Measurements from ENCODE around the gene TRIM65.

DNA sequence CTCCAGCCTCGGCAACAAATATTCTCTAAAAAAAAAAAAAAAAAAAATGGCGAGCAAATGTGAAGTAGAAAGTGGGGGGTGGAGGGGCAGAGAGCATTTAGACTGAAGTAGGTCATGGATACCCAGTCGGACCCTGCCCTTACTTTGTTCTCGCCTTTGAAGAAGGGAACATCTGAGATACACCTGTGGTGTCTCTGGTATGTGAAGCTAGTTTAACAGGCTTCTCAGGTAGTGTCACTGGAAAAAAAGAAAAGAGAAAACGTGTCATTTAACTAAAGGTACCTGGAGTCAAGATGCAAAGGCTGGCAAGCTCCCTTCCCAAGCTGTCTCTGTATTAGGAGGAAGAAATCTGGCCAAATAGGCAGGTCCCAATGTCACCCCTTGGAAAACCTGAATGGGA lies 36.1 kb upstream of the TRIM65 start:
- TF ChIP-seq, protein P1, sequence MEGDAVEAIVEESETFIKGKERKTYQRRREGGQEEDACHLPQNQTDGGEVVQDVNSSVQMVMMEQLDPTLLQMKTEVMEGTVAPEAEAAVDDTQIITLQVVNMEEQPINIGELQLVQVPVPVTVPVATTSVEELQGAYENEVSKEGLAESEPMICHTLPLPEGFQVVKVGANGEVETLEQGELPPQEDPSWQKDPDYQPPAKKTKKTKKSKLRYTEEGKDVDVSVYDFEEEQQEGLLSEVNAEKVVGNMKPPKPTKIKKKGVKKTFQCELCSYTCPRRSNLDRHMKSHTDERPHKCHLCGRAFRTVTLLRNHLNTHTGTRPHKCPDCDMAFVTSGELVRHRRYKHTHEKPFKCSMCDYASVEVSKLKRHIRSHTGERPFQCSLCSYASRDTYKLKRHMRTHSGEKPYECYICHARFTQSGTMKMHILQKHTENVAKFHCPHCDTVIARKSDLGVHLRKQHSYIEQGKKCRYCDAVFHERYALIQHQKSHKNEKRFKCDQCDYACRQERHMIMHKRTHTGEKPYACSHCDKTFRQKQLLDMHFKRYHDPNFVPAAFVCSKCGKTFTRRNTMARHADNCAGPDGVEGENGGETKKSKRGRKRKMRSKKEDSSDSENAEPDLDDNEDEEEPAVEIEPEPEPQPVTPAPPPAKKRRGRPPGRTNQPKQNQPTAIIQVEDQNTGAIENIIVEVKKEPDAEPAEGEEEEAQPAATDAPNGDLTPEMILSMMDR (IDR thresholded peaks at IDR 0.05): no peak
- no peak for TF ChIP-seq POLR2A (IDR thresholded peaks at IDR 0.05)
